CD4-positive, alpha-beta T cell treated with Interleukin-12 subunit alpha and Interleukin-12 subunit beta, for 1 hour (primary cell): ENCODE results near the gene CTF1.
A peak's percentile ranks its signal among the peaks of the same experiment; 100 is the strongest.
"Not testable (repeated sequence)": the region's sequence is repeated elsewhere in the genome, so short reads cannot be mapped to it uniquely, and the experiment has no call there.

Source experiments
- DNase-seq: peaks from one replicate; pipeline ENCODE4 v3.0.0-alpha.2; 2020

CTF1 gene

GRCh38 chr16:30931068-30931650 is 34.7 kb downstream of the CTF1 start:
- no peak for DNase-seq

- DNase-seq: peak; percentile 32
Observed at GRCh38 chr16:30934827-30935557, 38.6 kb downstream of the CTF1 start.

- no peak for DNase-seq
Observed at GRCh38 chr16:30937692-30938091, 41.3 kb downstream of the CTF1 start.

- DNase-seq: not testable (repeated sequence)
Observed at GRCh38 chr16:30939571-30939970, 43.2 kb downstream of the CTF1 start.

- peak; percentile 77 for DNase-seq
Observed at GRCh38 chr16:30941600-30942425, 45.4 kb downstream of the CTF1 start.

GRCh38 chr16:30942426-30942806 is 46.0 kb downstream of the CTF1 start:
- no peak for DNase-seq

- DNase-seq: no peak
Observed at GRCh38 chr16:30944352-30944751, 47.9 kb downstream of the CTF1 start.

- no peak for DNase-seq
Observed at GRCh38 chr16:30946671-30947540, 50.5 kb downstream of the CTF1 start.

- no peak for DNase-seq
Observed at GRCh38 chr16:30947541-30947858, 51.1 kb downstream of the CTF1 start.

GRCh38 chr16:30947859-30948666 is 51.6 kb downstream of the CTF1 start:
- DNase-seq: peak; percentile 32

GRCh38 chr16:30948667-30949649 is 52.5 kb downstream of the CTF1 start, which contains the start of gene ORAI3:
Gene ORAI3 (plus strand): TSS chr16:30949068. CDS start chr16:30949290, 222 bp downstream.
- DNase-seq: peak; percentile 46

GRCh38 chr16:30949650-30950515 is 53.5 kb downstream of the CTF1 start:
- DNase-seq: peak; percentile 29

- no peak for DNase-seq
Observed at GRCh38 chr16:30950516-30951065, 54.2 kb downstream of the CTF1 start.

- no peak for DNase-seq
Observed at GRCh38 chr16:30951193-30951592, 54.8 kb downstream of the CTF1 start.

GRCh38 chr16:30951750-30952149 is 55.3 kb downstream of the CTF1 start:
- DNase-seq: no peak

- no peak for DNase-seq
Observed at GRCh38 chr16:30953111-30953510, 56.7 kb downstream of the CTF1 start.
